Smooth muscle cell (in vitro differentiated cells): ENCODE data around the gene PRICKLE2. TPM values are rescaled to one million over a fixed set of nuclear protein-coding genes. Genes with fewer than 3 reads are reported as not detected.

Source experiments
- DNase-seq: peaks from one replicate; lab custom pipeline; 2025; ENCODE audit not compliant: unreplicated experiment; lab: John Stamatoyannopoulos, UW
- H2AFZ ChIP-seq: fragments of 200-600 bp; sonication (generic); 2 replicates; pipeline ENCODE4 v1.6.0; 2016; ENCODE audit warnings: antibody characterized with exemption, low read depth, mild to moderate bottlenecking
- H3F3A ChIP-seq: fragments of 200-600 bp; sonication (generic); 2 replicates; pipeline ENCODE4 v1.6.0; 2017; ENCODE audit warnings: antibody characterized with exemption, low read depth
- H3K27ac ChIP-seq: fragments of 200-600 bp; sonication (generic); 2 replicates; pipeline ENCODE4 v1.5.1; 2016; ENCODE audit warnings: low read depth, mild to moderate bottlenecking
- H3K27me3 ChIP-seq: fragments of 200-600 bp; sonication (generic); 2 replicates; pipeline ENCODE4 v1.6.1; 2016; ENCODE audit warnings: low read depth, mild to moderate bottlenecking
- H3K36me3 ChIP-seq: fragments of 200-600 bp; sonication (generic); 2 replicates; pipeline ENCODE4 v1.5.1; 2016; ENCODE audit warnings: low read depth
- H3K4me1 ChIP-seq: fragments of 200-600 bp; sonication (generic); 2 replicates; pipeline ENCODE4 v1.5.1; 2016; ENCODE audit warnings: low read depth
- H3K4me2 ChIP-seq: fragments of 200-600 bp; sonication (generic); 2 replicates; pipeline ENCODE4 v1.6.0; 2016; ENCODE audit warnings: mild to moderate bottlenecking
- H3K4me3 ChIP-seq: fragments of 200-600 bp; sonication (generic); 2 replicates; pipeline ENCODE4 v1.5.1; 2016; ENCODE audit warnings: mild to moderate bottlenecking
- H3K79me2 ChIP-seq: fragments of 200-600 bp; sonication (generic); 2 replicates; pipeline ENCODE4 v1.6.0; 2016; ENCODE audit warnings: low read depth, mild to moderate bottlenecking
- H3K9ac ChIP-seq: fragments of 200-600 bp; sonication (generic); 2 replicates; pipeline ENCODE4 v1.6.0; 2016; ENCODE audit warnings: low read depth
- H3K9me3 ChIP-seq: fragments of 200-600 bp; sonication (generic); replicated peaks from 2 replicates; pipeline ENCODE4 v1.5.1; 2016; ENCODE audit warnings: low read depth
- H4K20me1 ChIP-seq: fragments of 200-600 bp; sonication (generic); 2 replicates; pipeline ENCODE4 v1.6.0; 2016; ENCODE audit warnings: low read depth
- WGBS: methylation state at CpG from one replicate; pipeline ENCODE4 v1.1.7; 2016; ENCODE audit warnings: low lambda C conversion rate; 5-methylcytosine and 5-hydroxymethylcytosine counted together
- polyA plus RNA-seq: library from polyadenylated mRNA; unstranded; fragments of >200 nt; fragmentation: Nextera tagmentation; extraction: Ambion mirVana; gene quantifications from 2 replicates; pipeline ENCODE4 v1.2.1, GENCODE V29; 2016
- total RNA-seq: library from RNA; depleted of rRNA; stranded (reverse); fragments of >200 nt; gene quantifications from 2 replicates; pipeline ENCODE4 v1.2.3, GENCODE V29; 2014
- TF ChIP-seq, protein P1 (sequence below): fragments of 200-600 bp; sonication (generic); IDR thresholded peaks from 2 replicates; pipeline ENCODE4 v1.5.1; 2017; ENCODE audit warnings: borderline replicate concordance, mild to moderate bottlenecking, antibody characterized with exemption; ENCODE audit not compliant: insufficient read depth, poor library complexity, severe bottlenecking

PRICKLE2 gene
- total and polyA plus RNA-seq, 2 experiments from 2014 or later = 7.8 to 49.9 TPM

DNA sequence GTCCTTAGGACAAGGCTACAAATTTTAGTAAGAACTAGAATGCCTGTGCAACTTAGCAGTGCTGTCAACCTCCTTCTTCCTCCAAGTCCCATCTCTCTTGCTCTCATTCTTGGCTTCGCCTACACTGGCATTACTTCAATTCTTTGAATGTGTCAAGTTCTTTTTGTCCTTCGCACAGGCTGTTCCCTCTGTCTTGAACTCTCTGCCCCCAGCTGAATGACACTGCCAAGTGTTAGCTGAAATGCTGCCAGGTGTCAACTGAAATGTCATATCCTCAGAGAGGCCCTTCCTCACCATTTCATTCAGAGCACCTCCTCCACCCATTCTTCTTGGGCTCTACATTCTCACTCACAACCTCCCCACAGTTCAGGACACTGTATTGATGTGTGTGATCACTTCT lies 153.1 kb downstream of the PRICKLE2 start:
- Histone ChIP-seq H4K20me1 (no peaks in the 10 kb centered on the region), H3K4me2 (no peak overlapping the region), H3K9ac (no peak overlapping the region), H2AFZ (no peak overlapping the region), H3K36me3 (no peaks in the 10 kb centered on the region), H3K4me3 (no peak overlapping the region), H3K9me3 (no peaks in the 10 kb centered on the region), H3K27ac (no peak overlapping the region), H3K79me2 (no peaks in the 10 kb centered on the region), H3F3A (peaks cover 4% of the 10 kb centered on the region), H3K4me1 (no peaks in the 10 kb centered on the region), H3K27me3 (no peaks in the 10 kb centered on the region)
- no peak for DNase-seq
- TF ChIP-seq, protein P1, sequence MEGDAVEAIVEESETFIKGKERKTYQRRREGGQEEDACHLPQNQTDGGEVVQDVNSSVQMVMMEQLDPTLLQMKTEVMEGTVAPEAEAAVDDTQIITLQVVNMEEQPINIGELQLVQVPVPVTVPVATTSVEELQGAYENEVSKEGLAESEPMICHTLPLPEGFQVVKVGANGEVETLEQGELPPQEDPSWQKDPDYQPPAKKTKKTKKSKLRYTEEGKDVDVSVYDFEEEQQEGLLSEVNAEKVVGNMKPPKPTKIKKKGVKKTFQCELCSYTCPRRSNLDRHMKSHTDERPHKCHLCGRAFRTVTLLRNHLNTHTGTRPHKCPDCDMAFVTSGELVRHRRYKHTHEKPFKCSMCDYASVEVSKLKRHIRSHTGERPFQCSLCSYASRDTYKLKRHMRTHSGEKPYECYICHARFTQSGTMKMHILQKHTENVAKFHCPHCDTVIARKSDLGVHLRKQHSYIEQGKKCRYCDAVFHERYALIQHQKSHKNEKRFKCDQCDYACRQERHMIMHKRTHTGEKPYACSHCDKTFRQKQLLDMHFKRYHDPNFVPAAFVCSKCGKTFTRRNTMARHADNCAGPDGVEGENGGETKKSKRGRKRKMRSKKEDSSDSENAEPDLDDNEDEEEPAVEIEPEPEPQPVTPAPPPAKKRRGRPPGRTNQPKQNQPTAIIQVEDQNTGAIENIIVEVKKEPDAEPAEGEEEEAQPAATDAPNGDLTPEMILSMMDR = no peak
- 91% methylated on average over 2 of the region's 2 CpGs for WGBS

DNA sequence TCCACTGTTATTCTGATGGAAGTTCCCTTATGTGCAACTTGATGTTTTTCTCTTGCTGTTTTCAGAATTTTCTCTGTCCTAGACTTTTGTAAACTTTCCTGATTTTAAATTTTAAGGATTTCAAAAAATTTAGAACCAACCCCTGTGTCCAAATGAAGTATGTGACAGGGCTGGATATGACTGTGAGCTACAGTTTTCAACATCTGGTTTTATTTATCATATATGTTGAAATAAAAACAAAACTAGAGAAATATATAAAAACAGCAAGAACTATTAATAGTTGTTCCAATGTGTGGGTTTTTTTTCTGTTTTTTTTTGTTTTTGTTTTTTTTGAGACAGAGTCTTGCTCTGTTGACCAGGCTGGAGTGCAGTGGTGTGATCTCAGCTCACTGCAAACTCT lies 154.6 kb downstream of the PRICKLE2 start:
- Histone ChIP-seq H3K9me3 (no peaks in the 10 kb centered on the region), H3K27ac (no peak overlapping the region), H3K36me3 (no peaks in the 10 kb centered on the region), H3K79me2 (no peaks in the 10 kb centered on the region), H2AFZ (no peak overlapping the region), H3K4me2 (no peak overlapping the region), H3K9ac (no peak overlapping the region), H3K4me1 (no peaks in the 10 kb centered on the region), H4K20me1 (no peaks in the 10 kb centered on the region), H3F3A (peaks cover 4% of the 10 kb centered on the region), H3K4me3 (no peak overlapping the region), H3K27me3 (no peaks in the 10 kb centered on the region)
- DNase-seq = no peak
- TF ChIP-seq, protein P1 = no peak

DNA sequence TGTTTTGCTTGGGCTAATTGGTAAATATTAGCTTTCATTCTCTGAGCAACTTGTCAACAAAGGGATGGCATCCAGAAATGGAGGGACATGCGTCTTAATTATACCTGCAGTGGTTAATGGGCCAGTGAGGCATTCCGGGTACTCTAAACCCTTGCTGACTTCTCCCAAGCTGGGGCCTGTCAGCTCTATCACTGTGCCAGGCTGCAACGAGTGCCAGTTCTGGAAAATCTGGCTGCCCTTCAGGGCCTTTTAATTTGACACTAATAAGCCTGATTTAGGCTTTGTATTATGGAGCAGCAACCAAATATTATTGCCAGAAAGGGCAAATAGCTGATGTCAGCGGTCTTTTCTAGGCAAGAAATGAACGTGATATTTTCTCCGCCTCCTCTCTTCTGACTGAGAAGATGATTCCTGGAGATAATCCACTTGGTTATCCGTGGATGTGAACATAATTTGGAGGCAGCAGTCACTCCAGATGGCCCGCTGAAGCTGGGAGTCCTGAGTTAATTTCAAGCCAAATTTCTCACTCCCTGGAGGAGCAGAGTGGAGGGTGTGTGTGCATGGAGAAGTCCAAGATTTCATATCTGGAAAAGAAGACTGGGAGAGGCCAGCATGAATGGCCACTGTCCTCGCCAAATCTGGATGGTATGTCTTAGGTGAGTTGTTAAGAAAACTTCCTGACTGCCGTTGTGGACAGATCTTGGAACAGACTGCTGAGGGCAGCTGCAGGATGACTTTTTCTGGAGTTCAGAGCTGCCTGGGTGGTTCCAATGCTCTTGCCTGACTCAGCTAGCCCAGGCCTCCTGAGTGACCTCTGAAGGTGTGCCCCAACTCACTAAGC lies 157.5 kb downstream of the PRICKLE2 start:
- TF ChIP-seq, protein P1 = no peak
- H3K27me3 ChIP-seq = no peaks in the 10 kb centered on the region
- peaks cover 4% of the 10 kb centered on the region for H3F3A ChIP-seq
- 85% methylated on average over 10 of the region's 10 CpGs for WGBS
- H3K27ac ChIP-seq = no peak overlapping the region
- H3K4me2 ChIP-seq = no peak overlapping the region
- no peaks in the 10 kb centered on the region for H3K79me2 ChIP-seq
- DNase-seq = no peak
- H2AFZ ChIP-seq = no peak overlapping the region
- H4K20me1 ChIP-seq = no peaks in the 10 kb centered on the region
- no peak overlapping the region for H3K9ac ChIP-seq
- H3K4me1 ChIP-seq = peaks cover 10% of the 10 kb centered on the region
- no peaks in the 10 kb centered on the region for H3K36me3 ChIP-seq
- no peaks in the 10 kb centered on the region for H3K9me3 ChIP-seq
- no peak overlapping the region for H3K4me3 ChIP-seq

DNA sequence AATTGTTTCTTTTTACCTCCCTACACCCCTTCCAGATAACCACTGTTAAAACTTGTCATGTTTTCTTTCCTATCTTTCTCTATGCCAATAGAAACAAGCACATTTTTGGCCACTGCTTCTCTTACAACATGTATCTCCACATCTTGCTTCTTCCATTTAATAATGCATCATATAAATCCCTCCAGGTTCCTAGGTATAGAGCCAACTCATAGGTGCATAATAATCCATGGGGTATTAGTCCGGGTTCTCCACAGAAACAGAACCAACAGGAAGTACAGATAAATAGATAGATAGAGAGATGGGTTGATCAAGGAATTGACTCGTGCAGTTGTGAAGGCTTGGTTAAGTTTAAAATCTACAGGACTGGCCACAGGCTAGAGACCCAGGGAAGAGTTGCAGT lies 160.5 kb downstream of the PRICKLE2 start:
- Histone ChIP-seq H3K4me1 (peaks cover 16% of the 10 kb centered on the region), H3F3A (no peaks in the 10 kb centered on the region), H3K4me2 (no peak overlapping the region), H3K36me3 (no peaks in the 10 kb centered on the region), H4K20me1 (no peaks in the 10 kb centered on the region), H2AFZ (no peak overlapping the region), H3K27ac (no peak overlapping the region), H3K9ac (no peak overlapping the region), H3K79me2 (no peaks in the 10 kb centered on the region), H3K27me3 (no peaks in the 10 kb centered on the region), H3K4me3 (no peak overlapping the region), H3K9me3 (no peaks in the 10 kb centered on the region)
- DNase-seq = no peak
- 92% methylated on average over 2 of the region's 2 CpGs for WGBS
- TF ChIP-seq, protein P1 = no peak
